ENCODE measurements around the gene EPS15. TPM values are rescaled to one million over a fixed set of nuclear protein-coding genes. Genes with fewer than 3 reads are reported as not detected.

EPS15 gene
- total and polyA plus RNA-seq, 2 donors from 2014 or later: 17.5 to 91.3 TPM

- TF ChIP-seq CTCF (IDR thresholded peaks at IDR 0.05; ENCODE audit: borderline replicate concordance, extremely low read depth, insufficient read depth): no peak
- FAIRE-seq: no peak
- H3K4me3 ChIP-seq (ENCODE audit: low read length in 3 of 3): no peak overlapping the region
Measured at GRCh38 chr1:51527144-51527543, 8.1 kb upstream of the EPS15 start.

GRCh38 chr1:51526248-51526647, 7.2 kb upstream of the EPS15 start:
- DNase-seq (no peak), FAIRE-seq (no peak)
- TF ChIP-seq CTCF (IDR thresholded peaks at IDR 0.05; ENCODE audit: borderline replicate concordance, extremely low read depth, insufficient read depth): no peak
- H3K27me3 ChIP-seq (ENCODE audit: control insufficient read depth, insufficient read depth, low read length): no peaks in the 10 kb centered on the region
- H3K9ac ChIP-seq (ENCODE audit: low read length in 3 of 3): no peak overlapping the region
- H3K4me1 ChIP-seq (ENCODE audit: control insufficient read depth in 2 of 3, insufficient read depth in 2 of 3, low read depth in 1 of 3, low read length in 3 of 3): no peaks in the 10 kb centered on the region
- H3K9me3 ChIP-seq (ENCODE audit: control insufficient read depth in 2 of 3, insufficient read depth in 1 of 3, low read length in 3 of 3): no peaks in the 10 kb centered on the region
- no peak overlapping the region for H3K4me3 ChIP-seq (ENCODE audit: low read length in 3 of 3)
- H3K36me3 ChIP-seq (ENCODE audit: control insufficient read depth in 2 of 3, insufficient read depth in 3 of 3, low read length in 3 of 3): peaks cover 0 to 4% (median 0%) of the 10 kb centered on the region in 3 donors
- intact Hi-C loops (cut with DNase I): no loop called here
- no peak overlapping the region for H3K27ac ChIP-seq (ENCODE audit: low read depth in 2 of 2, low read length in 2 of 2)

More at GRCh38 chr1:51527144-51527543, 8.1 kb upstream of the EPS15 start:
- Histone ChIP-seq H3K27ac (ENCODE audit: low read depth in 2 of 2, low read length in 2 of 2) (no peak overlapping the region), H3K36me3 (ENCODE audit: control insufficient read depth in 2 of 3, insufficient read depth in 3 of 3, low read length in 3 of 3) (peaks cover 0 to 4% (median 0%) of the 10 kb centered on the region in 3 donors), H3K27me3 (ENCODE audit: control insufficient read depth, insufficient read depth, low read length) (no peaks in the 10 kb centered on the region), H3K9ac (ENCODE audit: low read length in 3 of 3) (no peak overlapping the region), H3K9me3 (ENCODE audit: control insufficient read depth in 2 of 3, insufficient read depth in 1 of 3, low read length in 3 of 3) (no peaks in the 10 kb centered on the region), H3K4me1 (ENCODE audit: control insufficient read depth in 2 of 3, insufficient read depth in 2 of 3, low read depth in 1 of 3, low read length in 3 of 3) (no peaks in the 10 kb centered on the region)
- no peak for DNase-seq
- intact Hi-C loops (cut with DNase I): no loop called here

- intact Hi-C loops (cut with DNase I): no loop called here
- Histone ChIP-seq H3K9me3 (ENCODE audit: control insufficient read depth in 2 of 3, insufficient read depth in 1 of 3, low read length in 3 of 3) (no peaks in the 10 kb centered on the region), H3K4me3 (ENCODE audit: low read length in 3 of 3) (no peak overlapping the region), H3K9ac (ENCODE audit: low read length in 3 of 3) (no peak overlapping the region), H3K27me3 (ENCODE audit: control insufficient read depth, insufficient read depth, low read length) (no peaks in the 10 kb centered on the region), H3K36me3 (ENCODE audit: control insufficient read depth in 2 of 3, insufficient read depth in 3 of 3, low read length in 3 of 3) (peaks cover 0 to 4% (median 0%) of the 10 kb centered on the region in 3 donors), H3K4me1 (ENCODE audit: control insufficient read depth in 2 of 3, insufficient read depth in 2 of 3, low read depth in 1 of 3, low read length in 3 of 3) (no peaks in the 10 kb centered on the region), H3K27ac (ENCODE audit: low read depth in 2 of 2, low read length in 2 of 2) (no peak overlapping the region)
- no peak for DNase-seq
- no peak for TF ChIP-seq CTCF (IDR thresholded peaks at IDR 0.05; ENCODE audit: borderline replicate concordance, extremely low read depth, insufficient read depth)
- no peak for FAIRE-seq
Measured at GRCh38 chr1:51525295-51525694, 6.2 kb upstream of the EPS15 start.

GRCh38 chr1:51524817-51525216, 5.8 kb upstream of the EPS15 start:
- H3K4me3 ChIP-seq (ENCODE audit: low read length in 3 of 3): no peak overlapping the region
- H3K36me3 ChIP-seq (ENCODE audit: control insufficient read depth in 2 of 3, insufficient read depth in 3 of 3, low read length in 3 of 3): peaks cover 0 to 4% (median 0%) of the 10 kb centered on the region in 3 donors
- no peaks in the 10 kb centered on the region for H3K27me3 ChIP-seq (ENCODE audit: control insufficient read depth, insufficient read depth, low read length)
- H3K27ac ChIP-seq (ENCODE audit: low read depth in 2 of 2, low read length in 2 of 2): no peak overlapping the region
- H3K9ac ChIP-seq (ENCODE audit: low read length in 3 of 3): no peak overlapping the region
- no peaks in the 10 kb centered on the region for H3K4me1 ChIP-seq (ENCODE audit: control insufficient read depth in 2 of 3, insufficient read depth in 2 of 3, low read depth in 1 of 3, low read length in 3 of 3)
- no peak for FAIRE-seq
- intact Hi-C loops (cut with DNase I): no loop called here
- TF ChIP-seq CTCF (IDR thresholded peaks at IDR 0.05; ENCODE audit: borderline replicate concordance, extremely low read depth, insufficient read depth): no peak
- DNase-seq: no peak
- no peaks in the 10 kb centered on the region for H3K9me3 ChIP-seq (ENCODE audit: control insufficient read depth in 2 of 3, insufficient read depth in 1 of 3, low read length in 3 of 3)
